Common myeloid progenitor, CD34-positive (primary cell): ENCODE measurements around the gene MYEOV.

Source experiments
- CTCF ChIA-PET: fragments of 350-600 bp; sonication (Branson Sonifier 250); formaldehyde crosslinking; loops from one replicate; lab custom pipeline; 2021; ENCODE audit warnings: antibody characterized with exemption; lab: Charles Lee
- POLR2A ChIA-PET: fragments of 350-600 bp; sonication (Branson Sonifier 250); formaldehyde crosslinking; loops from one replicate; lab custom pipeline; 2021; ENCODE audit warnings: antibody characterized with exemption; lab: Charles Lee
- DNase-seq, 3 donors: peaks; one replicate each; pipeline versions ENCODE4 v3.0.0 to v3.0.0-alpha.2; 2013
- H3K27ac ChIP-seq, 2 experiments: 1 replicate in 1 of 2; 2 replicates in 1 of 2; pipeline ENCODE4 v1.7.0; 2013; ENCODE audit warnings: inconsistent platforms in 2 of 2, low read length in 2 of 2, mild to moderate bottlenecking in 2 of 2, low read depth in 1 of 2, moderate library complexity in 1 of 2; ENCODE audit not compliant: severe bottlenecking in 2 of 2, insufficient read depth in 1 of 2, poor library complexity in 1 of 2
- H3K27me3 ChIP-seq, 5 experiments: replicated peaks in 2 of 5; 1 replicate in 3 of 5; 2 replicates in 2 of 5; pipeline versions ENCODE4 v1.6.1 to v1.7.0; 2013; ENCODE audit warnings: low read length in 4 of 5, mild to moderate bottlenecking in 2 of 5, moderate library complexity in 2 of 5, inconsistent platforms in 1 of 5; ENCODE audit not compliant: insufficient read depth in 5 of 5, control insufficient read depth in 4 of 5
- H3K36me3 ChIP-seq, 4 experiments: 1 replicate in 2 of 4; 2 replicates in 2 of 4; pipeline versions ENCODE4 v1.6.1 to v1.7.0; 2013; ENCODE audit warnings: low read length in 3 of 4, control low read depth in 1 of 4, mild to moderate bottlenecking in 1 of 4; ENCODE audit not compliant: control insufficient read depth in 4 of 4, insufficient read depth in 4 of 4
- H3K4me1 ChIP-seq, 4 experiments: 1 replicate in 3 of 4; 2 replicates in 1 of 4; pipeline versions ENCODE4 v1.6.1 to v1.7.1; 2013; ENCODE audit warnings: low read length in 3 of 4, mild to moderate bottlenecking in 3 of 4, control low read depth in 1 of 4, inconsistent platforms in 1 of 4, moderate library complexity in 1 of 4; ENCODE audit not compliant: control insufficient read depth in 4 of 4, insufficient read depth in 4 of 4; ENCODE audit errors: control extremely low read depth in 1 of 4
- H3K4me3 ChIP-seq, 7 experiments: 1 replicate in 4 of 7; 2 replicates in 3 of 7; pipeline versions ENCODE4 v1.5.1 to v1.7.0; 2013; ENCODE audit warnings: mild to moderate bottlenecking in 7 of 7, low read length in 6 of 7, moderate library complexity in 6 of 7, inconsistent platforms in 2 of 7, low read depth in 2 of 7, control low read depth in 1 of 7; ENCODE audit not compliant: insufficient read depth in 4 of 7, control insufficient read depth in 1 of 7; ENCODE audit errors: extremely low read depth in 1 of 7
- H3K9me3 ChIP-seq, 5 experiments: 1 replicate in 4 of 5; 2 replicates in 1 of 5; pipeline versions ENCODE4 v1.6.1 to v1.7.1; 2013; ENCODE audit warnings: low read length in 4 of 5, mild to moderate bottlenecking in 2 of 5, inconsistent platforms in 1 of 5, low read depth in 1 of 5, moderate library complexity in 1 of 5; ENCODE audit not compliant: control insufficient read depth in 4 of 5, insufficient read depth in 2 of 5; ENCODE audit errors: control extremely low read depth in 1 of 5
- WGBS: methylation state at CpG from one replicate; pipeline ENCODE4 v1.1.5; 2013; ENCODE audit not compliant: insufficient coverage; 5-methylcytosine and 5-hydroxymethylcytosine counted together

MYEOV gene

GRCh38 chr11:69316956-69317355 is 23.0 kb downstream of the MYEOV start:
- ChIA-PET POLR2A (no interaction called here), CTCF (no interaction called here)
- peaks cover 2 to 17% (median 16%) of the 10 kb centered on the region in 4 experiments for H3K4me1 ChIP-seq
- no peak for DNase-seq
- no CpG with 5 or more reads among the region's 4 CpGs for WGBS
- no peak overlapping the region for H3K27ac ChIP-seq
- H3K9me3 ChIP-seq: peaks cover 0 to 11% (median 0%) of the 10 kb centered on the region in 5 experiments
- H3K36me3 ChIP-seq: no peaks in the 10 kb centered on the region
- no peaks in the 10 kb centered on the region for H3K27me3 ChIP-seq
- H3K4me3 ChIP-seq: no peak overlapping the region

DNA sequence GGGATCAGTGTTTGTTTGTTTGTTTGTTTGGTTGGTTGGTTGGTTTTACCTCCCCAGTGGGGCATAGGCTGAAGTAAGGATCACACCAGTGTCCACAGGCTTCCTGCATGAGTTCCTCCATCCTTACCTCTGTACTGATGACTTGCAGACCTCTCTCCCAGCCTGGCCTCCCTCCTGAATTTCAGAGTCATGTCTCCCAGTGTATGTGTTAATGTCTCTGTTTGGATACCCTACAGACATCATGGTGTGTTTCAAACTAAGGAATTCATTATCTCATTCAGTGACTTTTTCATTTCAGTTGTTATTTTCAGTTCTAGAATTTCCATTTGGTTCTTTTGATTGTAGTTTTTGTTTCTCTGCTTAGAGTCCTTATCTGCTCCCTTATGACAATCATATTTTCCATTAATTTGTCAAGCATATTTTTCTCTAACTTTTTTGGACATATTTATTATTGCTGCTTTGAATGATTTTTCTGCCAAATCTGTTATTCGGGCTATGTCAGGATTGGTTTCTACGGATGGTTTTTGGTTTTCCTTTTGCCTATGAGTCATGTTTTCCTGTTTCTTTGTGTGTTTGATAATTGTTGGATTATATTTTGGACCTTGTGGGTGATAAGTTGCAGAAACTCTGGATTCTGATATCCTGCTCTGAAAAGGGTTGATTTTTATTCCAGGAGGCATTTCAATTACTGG is 23.6 kb downstream of the MYEOV start:
- peaks cover 0 to 11% (median 0%) of the 10 kb centered on the region in 5 experiments for H3K9me3 ChIP-seq
- POLR2A ChIA-PET: no interaction called here
- no CpG with 5 or more reads among the region's 2 CpGs for WGBS
- no peak for DNase-seq
- CTCF ChIA-PET: no interaction called here
- peaks cover 1 to 11% (median 10%) of the 10 kb centered on the region in 4 experiments for H3K4me1 ChIP-seq
- no peak overlapping the region for H3K4me3 ChIP-seq
- no peaks in the 10 kb centered on the region for H3K36me3 ChIP-seq
- no peak overlapping the region for H3K27ac ChIP-seq
- no peaks in the 10 kb centered on the region for H3K27me3 ChIP-seq

GRCh38 chr11:69318093-69318420 is 24.1 kb downstream of the MYEOV start:
- Histone ChIP-seq H3K4me3 (no peak overlapping the region), H3K27me3 (no peaks in the 10 kb centered on the region), H3K4me1 (peaks cover 0 to 6% (median 5%) of the 10 kb centered on the region in 4 experiments), H3K27ac (no peak overlapping the region), H3K36me3 (no peaks in the 10 kb centered on the region), H3K9me3 (peaks cover 0 to 11% (median 0%) of the 10 kb centered on the region in 5 experiments)
- WGBS: 100% methylated on average over 1 of the region's 1 CpG
- CTCF ChIA-PET: no interaction called here
- POLR2A ChIA-PET: no interaction called here
- no peak for DNase-seq

- no peaks in the 10 kb centered on the region for H3K36me3 ChIP-seq
- no peaks in the 10 kb centered on the region for H3K27me3 ChIP-seq
- ChIA-PET CTCF (interaction anchor here (0.7 to 1.3 kb wide), 2 partner anchors 14 to 22 kb away, joined by 3 read pairs; no protein-coding TSS in a partner anchor), POLR2A (no interaction called here)
- DNase-seq: no peak
- H3K4me1 ChIP-seq: peaks cover 0 to 2% (median 0%) of the 10 kb centered on the region in 4 experiments
- no peak overlapping the region for H3K4me3 ChIP-seq
- H3K27ac ChIP-seq: no peak overlapping the region
- WGBS: 99% methylated on average over 11 of the region's 13 CpGs
- peaks cover 0 to 11% (median 0%) of the 10 kb centered on the region in 5 experiments for H3K9me3 ChIP-seq
Measured at GRCh38 chr11:69319255-69320106, 25.5 kb downstream of the MYEOV start.

- 100% methylated on average over 1 of the region's 7 CpGs for WGBS
Measured at GRCh38 chr11:69320326-69320725, 26.4 kb downstream of the MYEOV start.

DNA sequence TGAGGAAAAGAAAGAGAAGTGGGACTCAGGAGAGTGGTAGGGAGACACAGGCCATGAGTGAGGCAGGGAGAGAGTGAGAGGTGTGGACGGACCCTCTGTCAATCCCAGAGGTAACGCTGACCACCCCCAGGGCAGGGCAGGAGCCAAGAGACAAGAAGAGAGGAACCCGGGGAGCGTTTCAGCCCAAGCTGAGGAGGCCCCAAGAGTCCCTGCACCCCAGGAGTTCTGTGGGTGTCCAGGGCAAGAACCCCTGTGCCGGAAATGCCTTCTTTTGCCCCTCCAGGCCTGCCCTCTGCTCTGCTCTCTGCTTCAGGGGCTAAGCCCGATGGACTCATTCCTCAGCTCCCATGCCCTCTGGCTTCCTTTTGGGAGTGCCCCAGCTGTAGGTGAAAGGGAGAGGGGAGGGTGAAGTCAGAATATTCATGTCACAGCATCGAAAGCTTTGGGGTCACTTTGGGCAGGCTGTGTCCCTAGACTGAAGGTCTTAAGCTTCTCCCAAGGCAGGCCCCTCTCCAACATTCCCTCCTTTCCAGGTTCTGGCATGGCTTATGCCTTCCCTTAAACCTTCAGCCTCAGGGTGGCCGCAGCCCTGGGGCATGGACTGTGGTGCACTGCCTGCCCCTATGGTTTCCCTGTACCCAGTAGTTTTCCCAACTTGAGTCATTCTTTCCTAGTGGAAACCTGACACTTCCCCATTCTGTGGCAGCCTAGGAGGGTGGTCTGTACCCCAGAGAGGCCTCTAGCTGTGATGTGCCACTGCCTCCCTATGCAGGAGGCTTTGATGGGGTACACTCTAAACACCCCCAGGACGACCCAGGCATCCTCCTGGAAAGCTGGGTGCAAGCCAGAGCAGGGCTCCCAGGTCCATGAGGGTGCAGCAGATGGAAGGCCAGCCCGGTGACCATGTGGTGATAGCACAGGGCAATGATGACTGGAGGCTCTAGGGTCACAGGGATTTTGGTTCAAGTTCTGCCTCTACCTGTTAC is 27.1 kb downstream of the MYEOV start:
- CTCF ChIA-PET: interaction anchor here (0.9 to 1.5 kb wide), 4 partner anchors 8 to 16 kb away, joined by 3 to 4 read pairs (median 3); no protein-coding TSS in a partner anchor
- H3K27ac ChIP-seq: no peak overlapping the region
- no peaks in the 10 kb centered on the region for H3K27me3 ChIP-seq
- POLR2A ChIA-PET: interaction anchor here (0.6 kb wide), 1 partner anchor 98 kb away, joined by 3 read pairs; no protein-coding TSS in a partner anchor
- H3K4me3 ChIP-seq: no peak overlapping the region
- no peak for DNase-seq
- 83% methylated on average over 8 of the region's 10 CpGs for WGBS
- H3K36me3 ChIP-seq: no peaks in the 10 kb centered on the region
- H3K9me3 ChIP-seq: peaks cover 0 to 11% (median 0%) of the 10 kb centered on the region in 5 experiments
- no peaks in the 10 kb centered on the region for H3K4me1 ChIP-seq

More at GRCh38 chr11:69320326-69320725, 26.4 kb downstream of the MYEOV start:
- DNase-seq: no peak
- Histone ChIP-seq H3K27me3 (no peaks in the 10 kb centered on the region), H3K9me3 (peaks cover 0 to 11% (median 0%) of the 10 kb centered on the region in 5 experiments), H3K4me3 (no peak overlapping the region), H3K27ac (no peak overlapping the region), H3K4me1 (no peaks in the 10 kb centered on the region), H3K36me3 (no peaks in the 10 kb centered on the region)
- CTCF ChIA-PET: interaction anchor here (0.7 to 1.5 kb wide), 4 partner anchors 8 to 23 kb away, joined by 3 to 4 read pairs (median 3); no protein-coding TSS in a partner anchor
- POLR2A ChIA-PET: interaction anchor here (0.6 kb wide), 1 partner anchor 97 kb away, joined by 3 read pairs; no protein-coding TSS in a partner anchor
